ENCODE data around the gene FCER1G.

FCER1G gene

DNA sequence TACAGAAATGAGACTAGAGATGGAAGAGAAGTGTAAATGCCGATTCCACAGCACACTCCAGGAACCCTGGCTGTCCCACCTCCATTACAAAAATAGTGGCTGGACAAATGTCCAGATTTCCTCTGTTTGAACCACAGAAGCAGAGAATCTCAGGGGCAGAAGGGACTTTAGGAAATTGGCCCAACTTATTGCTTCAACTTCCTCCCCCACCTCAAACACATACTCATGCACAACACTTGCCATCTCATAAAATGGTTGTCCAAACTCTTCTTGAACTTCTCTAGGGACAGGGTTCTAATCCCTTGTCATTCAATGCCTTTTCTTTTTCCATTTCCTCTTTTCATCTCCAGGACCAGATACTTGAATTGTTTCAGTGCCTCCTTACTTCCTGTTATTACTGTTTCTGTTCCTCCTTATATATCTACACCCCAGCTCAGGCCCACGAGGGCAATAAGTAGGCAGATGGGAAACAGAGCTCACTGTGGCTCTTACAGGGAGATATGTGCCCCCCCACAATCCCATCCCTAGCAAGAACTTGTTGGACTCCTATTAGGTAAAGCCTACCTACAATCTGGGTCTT, 29.3 kb upstream of the FCER1G start:
- no peak for DNase-seq (ENCODE audit: low read depth)
- in situ Hi-C loops (cut with HindIII; ENCODE audit: low sequenced_read_pairs), result no loop called here
- TF ChIP-seq, protein P1, sequence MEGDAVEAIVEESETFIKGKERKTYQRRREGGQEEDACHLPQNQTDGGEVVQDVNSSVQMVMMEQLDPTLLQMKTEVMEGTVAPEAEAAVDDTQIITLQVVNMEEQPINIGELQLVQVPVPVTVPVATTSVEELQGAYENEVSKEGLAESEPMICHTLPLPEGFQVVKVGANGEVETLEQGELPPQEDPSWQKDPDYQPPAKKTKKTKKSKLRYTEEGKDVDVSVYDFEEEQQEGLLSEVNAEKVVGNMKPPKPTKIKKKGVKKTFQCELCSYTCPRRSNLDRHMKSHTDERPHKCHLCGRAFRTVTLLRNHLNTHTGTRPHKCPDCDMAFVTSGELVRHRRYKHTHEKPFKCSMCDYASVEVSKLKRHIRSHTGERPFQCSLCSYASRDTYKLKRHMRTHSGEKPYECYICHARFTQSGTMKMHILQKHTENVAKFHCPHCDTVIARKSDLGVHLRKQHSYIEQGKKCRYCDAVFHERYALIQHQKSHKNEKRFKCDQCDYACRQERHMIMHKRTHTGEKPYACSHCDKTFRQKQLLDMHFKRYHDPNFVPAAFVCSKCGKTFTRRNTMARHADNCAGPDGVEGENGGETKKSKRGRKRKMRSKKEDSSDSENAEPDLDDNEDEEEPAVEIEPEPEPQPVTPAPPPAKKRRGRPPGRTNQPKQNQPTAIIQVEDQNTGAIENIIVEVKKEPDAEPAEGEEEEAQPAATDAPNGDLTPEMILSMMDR (IDR thresholded peaks at IDR 0.05; ENCODE audit: low read depth, low read length, missing control alignments), result no peak
- H3K4me3 ChIP-seq (ENCODE audit: low read depth, low read length), result no peak overlapping the region

DNA sequence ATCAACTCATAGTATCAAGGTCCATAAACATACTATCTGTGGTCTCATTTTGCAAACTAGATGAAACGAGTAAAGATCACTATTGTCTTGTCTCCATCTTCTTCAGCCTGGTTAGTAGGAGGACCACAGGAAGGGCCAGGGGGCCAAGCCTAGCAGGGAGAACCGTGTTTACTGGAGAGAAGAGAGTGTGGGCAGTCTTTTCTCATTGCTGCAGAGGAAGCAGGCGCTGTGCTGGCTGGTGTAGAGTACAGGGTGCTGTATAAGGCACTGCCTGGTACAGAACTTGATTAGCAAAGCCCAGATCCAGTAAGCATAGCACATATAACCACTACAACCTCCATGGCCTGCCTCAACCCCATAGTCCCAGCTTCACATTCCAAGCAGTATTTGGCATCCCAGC, 27.8 kb upstream of the FCER1G start:
- in situ Hi-C loops (cut with HindIII; ENCODE audit: low sequenced_read_pairs), result no loop called here
- DNase-seq (ENCODE audit: low read depth), result no peak

DNA sequence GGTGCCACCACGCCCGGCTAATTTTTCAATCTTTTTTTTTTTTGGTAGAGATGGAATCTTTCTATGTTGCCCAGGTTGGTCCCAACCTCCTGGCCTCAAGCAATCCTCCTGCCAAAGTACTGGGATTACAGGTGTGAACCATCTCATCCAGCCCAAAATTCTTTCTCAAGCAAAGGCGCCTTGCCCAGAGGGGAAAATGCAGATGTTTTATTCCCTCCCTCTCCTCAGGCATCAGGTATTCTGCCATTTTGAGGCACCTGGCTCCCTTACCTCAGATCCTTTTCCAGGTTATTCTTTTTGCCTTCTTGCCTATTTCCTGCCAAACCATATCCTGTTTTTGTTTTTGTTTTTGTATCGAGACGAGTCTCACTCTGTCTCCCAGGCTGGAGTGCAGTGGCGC, 26.7 kb upstream of the FCER1G start:
- H3K4me3 ChIP-seq (ENCODE audit: low read depth, low read length), result no peak overlapping the region
- in situ Hi-C loops (cut with HindIII; ENCODE audit: low sequenced_read_pairs), result no loop called here
- no peak for DNase-seq (ENCODE audit: low read depth)
- TF ChIP-seq, protein P1 (IDR thresholded peaks at IDR 0.05; ENCODE audit: low read depth, low read length, missing control alignments), result no peak

More for the DNA sequence above, 27.8 kb upstream of the FCER1G start:
- TF ChIP-seq, protein P1 (IDR thresholded peaks at IDR 0.05; ENCODE audit: low read depth, low read length, missing control alignments), result no peak
- H3K4me3 ChIP-seq (ENCODE audit: low read depth, low read length), result no peak overlapping the region

DNA sequence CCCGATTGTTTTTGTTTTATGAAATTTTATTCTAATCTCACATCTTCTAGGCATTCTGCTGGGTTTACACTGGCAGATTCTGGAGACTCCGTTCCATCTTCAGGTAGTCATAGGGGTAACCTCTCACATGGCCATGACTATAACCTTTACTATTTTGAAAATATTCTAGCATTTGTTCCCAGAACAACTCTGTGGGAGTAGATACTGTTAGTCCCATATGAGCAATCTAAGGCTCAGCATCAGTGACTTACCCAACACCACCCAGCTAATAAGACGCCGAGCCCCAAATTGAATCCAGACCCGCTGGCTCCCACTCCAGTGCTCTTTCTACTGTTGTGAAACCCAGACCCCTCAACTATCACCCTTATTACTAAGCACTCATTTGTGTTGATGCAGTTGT, 26.1 kb upstream of the FCER1G start:
- in situ Hi-C loops (cut with HindIII; ENCODE audit: low sequenced_read_pairs), result no loop called here
- TF ChIP-seq, protein P1 (IDR thresholded peaks at IDR 0.05; ENCODE audit: low read depth, low read length, missing control alignments), result no peak
- DNase-seq (ENCODE audit: low read depth), result no peak
- no peak overlapping the region for H3K4me3 ChIP-seq (ENCODE audit: low read depth, low read length)

GRCh38 chr1:161190962-161191521, 24.1 kb upstream of the FCER1G start:
- TF ChIP-seq, protein P1 (IDR thresholded peaks at IDR 0.05; ENCODE audit: low read depth, low read length, missing control alignments), result no peak
- no peak overlapping the region for H3K4me3 ChIP-seq (ENCODE audit: low read depth, low read length)
- in situ Hi-C loops (cut with HindIII; ENCODE audit: low sequenced_read_pairs), result no loop called here
- no peak for DNase-seq (ENCODE audit: low read depth)

DNA sequence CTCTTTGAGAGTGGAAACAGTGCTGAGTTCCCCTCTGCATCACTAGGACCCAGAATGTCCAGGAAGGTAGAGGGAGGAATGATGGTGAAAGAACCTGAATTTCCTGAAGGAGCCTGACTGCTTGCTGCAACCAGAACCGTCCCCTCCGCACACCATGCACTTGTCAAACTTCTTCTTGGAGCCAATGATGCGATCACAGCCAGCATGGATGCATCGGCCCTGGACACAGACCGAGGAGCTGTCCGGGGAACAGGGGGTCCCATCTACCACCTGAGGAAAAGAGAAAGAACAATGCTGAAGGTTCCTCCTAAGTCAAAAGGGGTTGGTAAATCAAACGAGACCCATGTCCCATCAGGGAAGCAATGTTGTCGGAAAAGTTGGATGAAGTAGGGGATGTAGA, 23.1 kb upstream of the FCER1G start:
- H3K4me3 ChIP-seq (ENCODE audit: low read depth, low read length), result no peak overlapping the region
- TF ChIP-seq, protein P1 (IDR thresholded peaks at IDR 0.05; ENCODE audit: low read depth, low read length, missing control alignments), result no peak
- no peak for DNase-seq (ENCODE audit: low read depth)
- in situ Hi-C loops (cut with HindIII; ENCODE audit: low sequenced_read_pairs), result no loop called here

Data from astrocyte of the cerebellum (primary cell).